Tibial nerve (tissue), 3 donors: ENCODE results near the gene EPO.

Source experiments
- POLR2A ChIP-seq, 2 donors: fragments of 450-650 bp; IDR thresholded peaks; one replicate each; pipeline ENCODE4 v1.6.1; 2017; ENCODE audit warnings: antibody characterized with exemption in 2 of 2, mild to moderate bottlenecking in 2 of 2, moderate library complexity in 2 of 2
- TF ChIP-seq, protein P1 (sequence below), 5 experiments: fragments of 200-600 bp in 3 of 5; fragments of 450-650 bp in 2 of 5; sonication (generic) in 3 of 5; IDR thresholded peaks; one replicate each; pipeline ENCODE4 v1.5.1; 2016 to 2019; ENCODE audit warnings: antibody characterized with exemption in 5 of 5, mild to moderate bottlenecking in 3 of 5, moderate library complexity in 2 of 5

DNA sequence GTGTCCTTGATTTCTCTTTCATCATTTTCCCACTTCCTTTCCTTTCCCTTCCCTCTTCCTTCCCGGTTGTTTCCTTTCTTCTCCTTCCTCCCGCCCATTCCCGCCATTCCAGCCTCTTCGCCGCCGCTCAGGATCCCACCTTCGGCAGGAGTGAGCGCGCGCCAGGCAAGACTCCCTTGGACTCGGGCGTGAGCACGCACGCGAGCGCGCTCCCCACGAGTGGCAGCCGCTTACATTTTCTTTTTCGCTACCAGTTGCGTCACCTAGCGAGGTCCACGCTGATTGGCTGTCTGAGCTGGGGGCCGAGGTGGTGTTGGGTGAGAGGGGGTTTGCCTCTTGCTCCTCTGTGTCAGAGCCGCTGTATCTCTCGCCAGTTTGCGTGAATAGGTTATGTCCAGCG, 24.9 kb downstream of the EPO start:
- TF ChIP-seq, protein P1, sequence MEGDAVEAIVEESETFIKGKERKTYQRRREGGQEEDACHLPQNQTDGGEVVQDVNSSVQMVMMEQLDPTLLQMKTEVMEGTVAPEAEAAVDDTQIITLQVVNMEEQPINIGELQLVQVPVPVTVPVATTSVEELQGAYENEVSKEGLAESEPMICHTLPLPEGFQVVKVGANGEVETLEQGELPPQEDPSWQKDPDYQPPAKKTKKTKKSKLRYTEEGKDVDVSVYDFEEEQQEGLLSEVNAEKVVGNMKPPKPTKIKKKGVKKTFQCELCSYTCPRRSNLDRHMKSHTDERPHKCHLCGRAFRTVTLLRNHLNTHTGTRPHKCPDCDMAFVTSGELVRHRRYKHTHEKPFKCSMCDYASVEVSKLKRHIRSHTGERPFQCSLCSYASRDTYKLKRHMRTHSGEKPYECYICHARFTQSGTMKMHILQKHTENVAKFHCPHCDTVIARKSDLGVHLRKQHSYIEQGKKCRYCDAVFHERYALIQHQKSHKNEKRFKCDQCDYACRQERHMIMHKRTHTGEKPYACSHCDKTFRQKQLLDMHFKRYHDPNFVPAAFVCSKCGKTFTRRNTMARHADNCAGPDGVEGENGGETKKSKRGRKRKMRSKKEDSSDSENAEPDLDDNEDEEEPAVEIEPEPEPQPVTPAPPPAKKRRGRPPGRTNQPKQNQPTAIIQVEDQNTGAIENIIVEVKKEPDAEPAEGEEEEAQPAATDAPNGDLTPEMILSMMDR (IDR thresholded peaks at IDR 0.05), result no peak
- TF ChIP-seq POLR2A (IDR thresholded peaks at IDR 0.05), result no peak
